NCI-H2081 treated with DMSO at 0.1 percent for 48 hours (cell line): ENCODE measurements around the gene SFN.
"Not testable (repeated sequence)": the region's sequence is repeated elsewhere in the genome, so short reads cannot be mapped to it uniquely, and the experiment has no call there.

Experiments used
- DNase-seq: peaks from one replicate; lab custom pipeline; 2025; lab: John Stamatoyannopoulos, UW

Gene SFN

GRCh38 chr1:26839339-26839722 lies 23.6 kb upstream of the SFN start:
- no peak for DNase-seq

- DNase-seq: no peak
These were observed 23.2 kb upstream of the SFN start for GRCh38 chr1:26839779-26840178.

GRCh38 chr1:26844424-26845196 lies 18.3 kb upstream of the SFN start:
- DNase-seq: no peak

- DNase-seq: not testable (repeated sequence)
These were observed 15.1 kb upstream of the SFN start for GRCh38 chr1:26847826-26848225.

- no peak for DNase-seq
These were observed 14.4 kb upstream of the SFN start for GRCh38 chr1:26848499-26848898.

GRCh38 chr1:26848941-26849774 lies 13.8 kb upstream of the SFN start:
- DNase-seq: no peak

- DNase-seq: no peak
These were observed 11.8 kb upstream of the SFN start for GRCh38 chr1:26851106-26851684.

GRCh38 chr1:26852701-26853100 lies 10.2 kb upstream of the SFN start:
- DNase-seq: no peak

- no peak for DNase-seq
These were observed 9.8 kb upstream of the SFN start for GRCh38 chr1:26853156-26853555.

- no peak for DNase-seq
These were observed 9.3 kb upstream of the SFN start for GRCh38 chr1:26853600-26853999.

- DNase-seq: no peak
These were observed 8.0 kb upstream of the SFN start for GRCh38 chr1:26854906-26855305.

- no peak for DNase-seq
These were observed 7.3 kb upstream of the SFN start for GRCh38 chr1:26855636-26856035.

- no peak for DNase-seq
These were observed 6.8 kb upstream of the SFN start for GRCh38 chr1:26856181-26856580.

GRCh38 chr1:26856604-26857469 lies 6.1 kb upstream of the SFN start:
- DNase-seq: no peak

GRCh38 chr1:26857473-26858060 lies 5.4 kb upstream of the SFN start:
- DNase-seq: no peak

- DNase-seq: no peak
These were observed 4.8 kb upstream of the SFN start for GRCh38 chr1:26858160-26858559.

GRCh38 chr1:26858891-26859640 lies 3.9 kb upstream of the SFN start:
- DNase-seq: no peak

GRCh38 chr1:26861286-26861701 lies 1.7 kb upstream of the SFN start:
- no peak for DNase-seq

GRCh38 chr1:26861889-26862378 lies 1.0 kb upstream of the SFN start:
- no peak for DNase-seq

- DNase-seq: no peak
These were observed 732 bp downstream of the SFN start for GRCh38 chr1:26863685-26864077.
